ENCODE data around the gene PTPRN.

- TF ChIP-seq CREB1 (CRISPR knock-in tag; IDR thresholded peaks at IDR 0.05; ENCODE audit: low read depth) (no peak), EZH2 (IDR thresholded peaks at IDR 0.05; ENCODE audit: low read depth, unreplicated experiment) (no peak), CTCF (conservative IDR thresholded peaks at IDR 0.05; ENCODE audit: low read depth in 2 of 2) (no peak), EZH2phosphoT487 (IDR thresholded peaks at IDR 0.05; ENCODE audit: unreplicated experiment) (no peak), POLR2AphosphoS5 (IDR thresholded peaks at IDR 0.05; ENCODE audit: low read depth) (no peak), REST (IDR thresholded peaks at IDR 0.05; ENCODE audit: unreplicated experiment) (no peak), NANOG (IDR thresholded peaks at IDR 0.05; ENCODE audit: borderline replicate concordance) (no peak), ZNF331 (CRISPR knock-in tag; IDR thresholded peaks at IDR 0.05; ENCODE audit: low read depth) (no peak), ETS1 (IDR thresholded peaks at IDR 0.05) (no peak)
Observed at GRCh38 chr2:219250049-219250781, 59.0 kb downstream of the PTPRN start.

Measured in GM23338 (cell line).